22Rv1 (cell line): ENCODE measurements around the gene FKBP11.

Experiments used
- ZFX ChIP-seq: fragments of 450-650 bp; IDR thresholded peaks from 2 replicates; pipeline ENCODE4 v1.6.1; 2017; ENCODE audit warnings: antibody characterized with exemption, borderline replicate concordance
- TF ChIP-seq, protein P1 (sequence below): fragments of 450-650 bp; IDR thresholded peaks from 2 replicates; pipeline ENCODE4 v1.5.1; 2017; ENCODE audit warnings: mild to moderate bottlenecking

DNA sequence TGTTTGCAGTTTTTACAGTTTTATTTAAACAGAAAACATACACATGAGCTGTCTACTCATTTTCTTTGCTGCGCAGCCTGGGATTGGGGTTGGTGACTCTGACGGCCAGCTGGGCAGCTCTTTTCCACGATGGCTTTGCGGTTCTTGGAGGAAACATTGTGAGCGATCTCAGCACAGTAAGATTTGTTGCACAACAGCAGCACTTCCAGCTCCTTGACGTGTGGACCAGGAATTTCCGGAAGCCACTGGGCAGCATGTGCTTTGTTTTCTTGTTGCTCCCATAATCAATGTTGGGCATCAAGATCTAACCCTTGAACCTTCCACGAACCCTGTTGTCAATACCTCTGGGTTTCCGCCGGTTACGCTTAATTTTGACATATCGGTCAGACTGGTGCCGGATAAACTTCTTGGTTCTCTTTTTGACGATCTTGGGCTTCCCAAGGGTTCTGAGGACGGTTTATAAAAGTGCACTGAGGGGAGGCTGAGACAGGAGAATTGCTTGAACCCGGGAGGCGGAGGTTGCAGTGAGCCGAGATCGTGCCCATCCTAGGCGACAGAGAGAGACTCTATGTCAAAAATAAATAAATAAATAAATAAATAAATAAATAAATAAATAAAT lies 21.8 kb downstream of the FKBP11 start:
- TF ChIP-seq, protein P1, sequence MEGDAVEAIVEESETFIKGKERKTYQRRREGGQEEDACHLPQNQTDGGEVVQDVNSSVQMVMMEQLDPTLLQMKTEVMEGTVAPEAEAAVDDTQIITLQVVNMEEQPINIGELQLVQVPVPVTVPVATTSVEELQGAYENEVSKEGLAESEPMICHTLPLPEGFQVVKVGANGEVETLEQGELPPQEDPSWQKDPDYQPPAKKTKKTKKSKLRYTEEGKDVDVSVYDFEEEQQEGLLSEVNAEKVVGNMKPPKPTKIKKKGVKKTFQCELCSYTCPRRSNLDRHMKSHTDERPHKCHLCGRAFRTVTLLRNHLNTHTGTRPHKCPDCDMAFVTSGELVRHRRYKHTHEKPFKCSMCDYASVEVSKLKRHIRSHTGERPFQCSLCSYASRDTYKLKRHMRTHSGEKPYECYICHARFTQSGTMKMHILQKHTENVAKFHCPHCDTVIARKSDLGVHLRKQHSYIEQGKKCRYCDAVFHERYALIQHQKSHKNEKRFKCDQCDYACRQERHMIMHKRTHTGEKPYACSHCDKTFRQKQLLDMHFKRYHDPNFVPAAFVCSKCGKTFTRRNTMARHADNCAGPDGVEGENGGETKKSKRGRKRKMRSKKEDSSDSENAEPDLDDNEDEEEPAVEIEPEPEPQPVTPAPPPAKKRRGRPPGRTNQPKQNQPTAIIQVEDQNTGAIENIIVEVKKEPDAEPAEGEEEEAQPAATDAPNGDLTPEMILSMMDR: no peak
- no peak for TF ChIP-seq ZFX
